Brain microvascular endothelial cell (primary cell): ENCODE measurements around the gene SOX8.

Source experiments
- DNase-seq: peaks from one replicate; pipeline ENCODE4 v3.0.0-alpha.2; 2020
- H3K27ac ChIP-seq: fragments of 250-450 bp; sonication (Bioruptor Pico); 2 replicates; pipeline ENCODE4 v1.5.1; 2020; ENCODE audit warnings: mild to moderate bottlenecking, moderate library complexity
- H3K27me3 ChIP-seq: fragments of 250-450 bp; sonication (Bioruptor Pico); replicated peaks from 2 replicates; pipeline ENCODE4 v1.5.1; 2020; ENCODE audit warnings: mild to moderate bottlenecking
- H3K36me3 ChIP-seq: fragments of 250-450 bp; sonication (Bioruptor Pico); replicated peaks from 2 replicates; pipeline ENCODE4 v1.5.1; 2020; ENCODE audit warnings: mild to moderate bottlenecking
- H3K4me3 ChIP-seq: 2 replicates; pipeline ENCODE4 v1.5.1; 2011; ENCODE audit warnings: low read depth, mild to moderate bottlenecking, control low read depth, low read length, moderate library complexity
- CTCF ChIP-seq: IDR thresholded peaks from 2 replicates; pipeline ENCODE4 v1.5.1; 2011; ENCODE audit warnings: low read depth, mild to moderate bottlenecking, moderate library complexity, low read length, control low read depth, inconsistent platforms; ENCODE audit errors: missing control alignments
- in situ Hi-C: cut with HindIII; loops from 2 replicates; pipeline ENCODE4 v1.10.0; 2017; ENCODE audit warnings: low sequenced_read_pairs, low pct_ligation_motif_present

Gene SOX8

DNA sequence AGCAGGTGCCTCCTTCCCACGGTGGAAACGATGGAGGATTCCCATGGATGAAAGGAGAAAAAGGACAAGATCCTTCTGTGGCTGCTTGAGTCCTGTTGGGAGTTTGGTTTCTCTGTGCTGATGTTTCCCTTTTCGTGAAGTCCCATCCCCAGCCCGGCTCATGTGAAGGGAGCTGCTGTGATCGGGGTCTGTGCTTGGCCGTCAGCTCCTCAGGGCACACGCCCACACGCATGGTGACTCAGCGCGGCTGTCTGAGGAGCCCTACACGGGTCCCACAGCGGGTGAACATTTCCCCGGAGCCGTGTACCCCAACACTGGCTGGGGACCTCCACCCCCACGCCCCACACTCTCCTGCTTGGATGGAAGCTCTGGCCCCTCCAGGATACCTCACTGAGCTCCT lies 46.5 kb downstream of the SOX8 start:
- Histone ChIP-seq H3K27ac (no peak overlapping the region), H3K4me3 (no peak overlapping the region), H3K27me3 (peaks cover 16% of the 10 kb centered on the region), H3K36me3 (no peaks in the 10 kb centered on the region)
- no peak for TF ChIP-seq CTCF
- DNase-seq: no peak
- in situ Hi-C loops: no loop called here

GRCh38 chr16:1028524-1029258 lies 47.1 kb downstream of the SOX8 start:
- Histone ChIP-seq H3K36me3 (no peaks in the 10 kb centered on the region), H3K4me3 (no peak overlapping the region), H3K27me3 (peaks cover 16% of the 10 kb centered on the region), H3K27ac (no peak overlapping the region)
- no peak for TF ChIP-seq CTCF
- in situ Hi-C loops: no loop called here
- DNase-seq: no peak

DNA sequence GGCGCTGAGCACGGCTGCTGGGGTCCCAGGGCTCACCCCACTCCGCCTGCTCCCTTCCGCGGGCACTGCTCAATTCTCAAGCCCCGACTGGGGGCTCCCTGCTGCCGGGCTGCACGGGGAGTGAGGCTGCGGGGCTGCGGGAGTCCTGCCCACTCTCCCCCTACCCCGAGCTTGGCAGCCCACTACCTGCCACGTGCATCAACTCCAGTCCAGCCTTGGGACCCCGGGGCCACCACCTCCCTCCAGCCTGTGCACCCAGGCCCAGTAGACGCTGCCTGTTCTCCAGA lies 47.6 kb downstream of the SOX8 start:
- DNase-seq: no peak
- H3K36me3 ChIP-seq: no peaks in the 10 kb centered on the region
- H3K27me3 ChIP-seq: peaks cover 16% of the 10 kb centered on the region
- H3K27ac ChIP-seq: no peak overlapping the region
- TF ChIP-seq CTCF: no peak
- in situ Hi-C loops: no loop called here
- H3K4me3 ChIP-seq: no peak overlapping the region

GRCh38 chr16:1030473-1030901 lies 48.9 kb downstream of the SOX8 start:
- Histone ChIP-seq H3K36me3 (no peaks in the 10 kb centered on the region), H3K27ac (no peak overlapping the region), H3K27me3 (peaks cover 16% of the 10 kb centered on the region), H3K4me3 (no peak overlapping the region)
- in situ Hi-C loops: no loop called here
- no peak for DNase-seq
- no peak for TF ChIP-seq CTCF

- TF ChIP-seq CTCF: no peak
- Histone ChIP-seq H3K27ac (no peak overlapping the region), H3K36me3 (no peaks in the 10 kb centered on the region), H3K4me3 (no peak overlapping the region), H3K27me3 (peaks cover 16% of the 10 kb centered on the region)
- DNase-seq: no peak
- in situ Hi-C loops: no loop called here
Measured at GRCh38 chr16:1031666-1032065, 50.1 kb downstream of the SOX8 start.

DNA sequence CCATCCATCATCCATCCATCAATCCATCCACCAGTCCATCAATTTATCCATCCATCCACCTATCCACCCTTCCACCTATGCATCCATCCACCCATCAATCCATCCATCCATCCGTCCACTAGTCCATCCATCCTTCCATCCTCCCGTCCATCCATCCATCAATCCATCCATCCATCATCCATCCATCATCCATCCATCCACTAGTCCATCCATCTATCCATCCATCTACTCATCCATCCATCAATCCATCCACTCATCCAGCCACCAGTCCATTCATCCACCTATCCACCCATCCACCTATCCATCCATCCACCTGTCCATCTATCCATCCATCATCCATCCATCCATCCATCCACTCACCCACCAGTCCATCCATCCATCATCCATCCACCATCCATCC lies 51.0 kb downstream of the SOX8 start:
- Histone ChIP-seq H3K36me3 (no peaks in the 10 kb centered on the region), H3K4me3 (no peak overlapping the region), H3K27ac (no peak overlapping the region), H3K27me3 (peaks cover 19% of the 10 kb centered on the region)
- in situ Hi-C loops: no loop called here
- TF ChIP-seq CTCF: no peak
- DNase-seq: no peak
